Measurements from ENCODE around the gene PIN1.

The PIN1 gene

DNA sequence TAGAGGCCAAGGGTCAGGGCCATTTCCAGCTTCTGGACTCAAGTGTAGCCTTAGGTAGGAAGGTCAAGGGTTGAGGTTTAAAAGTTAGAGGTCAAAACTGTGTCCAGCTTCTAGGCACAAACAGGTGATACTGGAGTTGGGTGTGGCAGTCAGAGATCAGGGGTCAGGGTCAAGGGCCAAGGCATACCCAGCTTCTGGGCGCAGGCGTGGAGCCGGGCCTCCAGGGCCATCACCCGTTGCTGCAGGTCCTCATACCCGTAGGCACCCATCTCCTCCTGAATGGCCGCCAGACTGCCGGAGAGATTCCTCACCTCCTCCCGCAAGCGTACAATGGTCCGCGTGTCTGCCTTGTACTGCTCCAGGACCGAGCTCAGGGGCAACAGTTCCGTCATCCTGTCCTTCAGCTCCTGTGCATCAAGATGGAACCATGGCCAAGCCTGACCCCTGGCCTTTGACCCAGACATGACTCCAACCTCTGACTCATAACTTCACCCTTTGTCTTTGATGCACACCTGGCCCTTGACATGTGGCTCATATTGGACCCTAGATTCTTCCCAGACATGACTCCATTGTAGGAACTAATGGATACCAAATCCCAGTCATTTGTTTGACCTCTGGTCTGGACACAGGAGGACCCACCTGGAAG lies 22.1 kb downstream of the PIN1 start:
- DNase-seq (ENCODE audit: low spot score) = no peak

DNA sequence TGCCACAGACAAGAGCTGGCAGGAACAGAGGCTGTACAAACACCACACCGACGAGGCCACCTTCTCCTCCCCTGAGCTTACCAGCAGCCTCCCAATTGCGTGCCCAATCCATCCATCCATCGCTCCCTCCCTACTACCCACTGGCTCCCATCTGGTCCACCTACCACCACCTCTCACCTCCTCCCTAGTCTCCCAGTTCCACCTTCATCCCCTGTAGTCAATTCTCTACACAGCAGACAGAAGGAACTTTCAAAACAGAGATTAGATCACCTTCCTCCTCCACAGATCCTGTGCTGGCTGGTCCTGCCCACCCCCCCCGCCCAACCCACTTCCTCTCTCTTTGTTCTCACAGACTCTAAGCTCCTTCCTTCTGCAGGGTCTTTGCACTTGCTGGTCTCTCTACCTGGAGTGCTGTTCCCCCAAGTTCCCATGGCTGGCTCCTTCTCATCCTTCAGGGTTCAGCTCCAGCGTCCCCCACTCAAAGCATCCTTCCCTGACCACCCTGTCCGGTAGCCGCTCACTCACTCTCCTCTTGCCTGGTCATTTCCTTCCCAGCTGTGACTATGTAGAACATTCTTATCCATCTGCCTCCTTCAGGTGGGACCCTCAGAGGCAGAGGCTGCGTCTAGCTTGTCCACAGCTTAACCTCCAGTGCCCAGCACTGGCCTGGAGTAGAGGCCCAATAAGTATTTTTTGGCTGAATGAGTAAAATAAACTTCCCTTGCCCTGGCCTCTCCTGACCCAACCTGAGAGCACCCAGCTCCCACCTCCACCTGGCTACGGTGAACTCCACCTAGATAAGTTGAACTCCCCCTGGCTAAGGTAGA lies 23.0 kb downstream of the PIN1 start:
- DNase-seq (ENCODE audit: low spot score) = no peak

DNA sequence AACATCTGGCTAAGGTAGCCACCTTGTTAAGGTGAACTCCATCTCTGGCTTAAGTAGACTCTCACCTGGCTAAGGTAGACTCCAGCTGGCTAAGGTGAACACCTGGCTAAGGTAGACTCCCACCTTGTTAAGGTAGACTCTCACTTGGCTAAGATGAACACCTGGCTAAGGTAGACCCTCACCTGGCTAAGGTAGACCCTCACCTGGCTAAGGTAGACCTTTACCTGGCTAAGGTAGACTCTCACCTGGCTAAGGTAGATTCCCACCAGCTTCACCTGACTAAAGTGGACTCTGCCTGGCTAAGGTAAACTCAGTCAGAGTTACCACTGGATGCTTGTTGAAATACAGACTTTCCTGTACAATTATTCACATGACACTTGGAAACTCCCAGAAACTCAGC lies 23.6 kb downstream of the PIN1 start:
- DNase-seq (ENCODE audit: low spot score) = no peak

- no peak for DNase-seq (ENCODE audit: low spot score)
Measured at GRCh38 chr19:9860407-9860806, 25.3 kb downstream of the PIN1 start.

DNA sequence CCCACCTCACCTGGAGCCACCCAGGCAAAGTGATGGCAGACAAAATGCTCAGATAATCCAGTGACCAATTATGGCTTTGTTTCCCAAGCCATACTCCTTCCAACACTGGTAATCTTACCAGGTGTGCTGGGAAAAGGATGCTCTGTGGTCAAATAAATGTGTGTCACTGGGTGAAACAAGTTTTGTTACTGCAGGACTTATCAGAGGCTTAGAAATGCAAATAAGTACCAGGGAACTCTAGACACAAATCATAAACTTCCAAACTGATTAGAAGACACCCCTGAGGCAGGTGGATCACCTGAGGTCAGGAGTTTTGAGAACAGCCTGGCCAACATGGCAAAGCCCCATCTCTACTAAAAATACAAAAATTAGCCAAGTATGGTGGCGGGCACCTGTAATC lies 26.4 kb downstream of the PIN1 start:
- DNase-seq (ENCODE audit: low spot score) = no peak

GRCh38 chr19:9862938-9863337 lies 27.8 kb downstream of the PIN1 start:
- DNase-seq (ENCODE audit: low spot score) = no peak

DNA sequence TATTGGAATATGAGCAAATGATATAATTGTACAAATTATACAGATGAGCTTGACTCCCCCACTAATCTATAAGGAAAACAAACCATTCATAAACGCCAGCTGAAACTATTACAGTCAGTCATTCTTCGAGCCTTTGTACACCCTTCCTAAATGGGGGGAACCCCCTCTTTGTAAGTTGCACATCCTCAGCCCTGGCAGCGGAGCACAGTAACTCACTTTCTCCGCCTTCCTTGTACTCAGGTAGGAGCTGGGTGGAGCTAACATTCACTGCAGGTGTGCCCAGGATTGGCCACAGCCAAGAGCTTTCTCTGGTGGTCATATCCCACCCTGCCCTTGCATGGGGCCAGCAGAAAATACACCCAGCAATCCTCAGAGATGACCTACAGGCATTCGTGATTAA lies 28.6 kb downstream of the PIN1 start:
- DNase-seq (ENCODE audit: low spot score) = no peak

DNA sequence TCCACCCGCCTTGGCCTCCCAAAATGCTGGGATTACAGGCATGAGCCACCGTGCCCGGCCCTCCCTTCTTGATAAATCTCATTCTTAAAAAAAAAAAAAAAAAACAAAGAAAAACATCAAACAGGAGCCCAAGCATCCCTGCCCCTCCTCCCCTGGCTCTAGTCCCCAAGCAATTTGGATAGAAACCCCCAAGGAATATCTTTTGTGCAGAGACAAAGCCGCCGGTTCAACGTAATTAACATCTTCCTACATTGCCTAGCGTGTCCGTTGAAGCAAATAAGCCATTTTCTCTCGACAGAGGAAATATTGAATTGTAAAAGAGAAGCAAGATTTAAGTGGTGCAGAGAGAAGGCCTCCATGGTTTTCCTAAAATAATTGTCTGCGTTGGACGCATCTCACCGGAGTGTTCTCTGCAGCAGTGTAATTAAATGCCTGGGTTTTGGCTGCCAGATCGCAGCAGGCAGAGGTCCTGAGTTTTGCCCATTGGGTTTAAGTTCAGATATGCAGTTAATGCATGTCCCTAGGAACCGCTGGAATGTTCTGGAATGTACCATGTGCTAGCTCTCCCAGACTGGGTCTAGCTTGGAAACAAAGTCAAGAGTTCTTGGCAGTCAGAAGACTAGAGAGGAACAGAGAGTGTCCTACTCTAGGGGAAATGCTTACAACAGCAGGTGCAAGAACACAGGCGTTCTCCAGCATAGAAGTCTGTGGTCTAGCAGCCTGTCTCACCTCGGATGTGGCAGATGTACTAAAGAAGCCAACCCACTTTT lies 30.8 kb downstream of the PIN1 start:
- no peak for DNase-seq (ENCODE audit: low spot score)

GRCh38 chr19:9868983-9869617 lies 34.0 kb downstream of the PIN1 start:
- no peak for DNase-seq (ENCODE audit: low spot score)

DNA sequence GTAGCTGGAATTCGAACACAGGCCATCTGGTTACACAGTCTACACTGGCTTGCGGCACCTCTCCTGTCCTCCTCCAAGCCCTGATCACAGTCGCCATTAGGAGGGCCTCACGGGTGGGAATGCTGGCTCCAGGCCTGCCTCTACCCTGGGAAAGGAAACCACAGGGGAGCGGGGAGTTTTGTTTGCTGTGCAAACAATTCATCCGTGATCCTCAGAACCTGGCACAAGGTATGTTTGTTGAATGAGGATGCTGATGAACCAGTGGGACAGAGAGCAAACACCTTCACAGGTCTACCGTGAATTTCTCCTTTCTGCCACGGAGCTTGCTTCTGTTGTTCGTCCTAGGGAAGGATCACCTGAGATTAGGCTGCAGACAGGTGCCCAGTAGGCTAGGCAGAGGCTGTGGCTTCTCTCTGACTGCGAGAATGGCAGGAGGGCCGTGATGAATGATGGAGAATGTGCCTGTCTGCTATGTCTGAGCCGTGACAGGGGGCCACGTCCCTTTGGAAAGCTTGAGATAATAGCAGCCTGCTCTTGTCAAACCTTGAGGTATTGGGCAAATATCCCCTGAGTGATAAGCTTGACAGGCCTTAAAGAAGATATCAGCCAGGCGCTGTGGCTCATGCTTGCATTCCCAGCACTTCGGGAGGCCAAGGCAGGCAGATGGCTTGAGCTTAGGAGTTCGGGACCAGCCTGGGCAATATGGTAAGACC lies 36.7 kb downstream of the PIN1 start:
- DNase-seq (ENCODE audit: low spot score) = no peak

- no peak for DNase-seq (ENCODE audit: low spot score)
Measured at GRCh38 chr19:9872618-9873242, 37.6 kb downstream of the PIN1 start.

GRCh38 chr19:9875031-9875627 lies 40.0 kb downstream of the PIN1 start:
- DNase-seq (ENCODE audit: low spot score) = no peak

GRCh38 chr19:9875796-9876195 lies 40.7 kb downstream of the PIN1 start:
- DNase-seq (ENCODE audit: low spot score) = no peak

GRCh38 chr19:9877780-9878510 lies 42.8 kb downstream of the PIN1 start:
- no peak for DNase-seq (ENCODE audit: low spot score)

DNA sequence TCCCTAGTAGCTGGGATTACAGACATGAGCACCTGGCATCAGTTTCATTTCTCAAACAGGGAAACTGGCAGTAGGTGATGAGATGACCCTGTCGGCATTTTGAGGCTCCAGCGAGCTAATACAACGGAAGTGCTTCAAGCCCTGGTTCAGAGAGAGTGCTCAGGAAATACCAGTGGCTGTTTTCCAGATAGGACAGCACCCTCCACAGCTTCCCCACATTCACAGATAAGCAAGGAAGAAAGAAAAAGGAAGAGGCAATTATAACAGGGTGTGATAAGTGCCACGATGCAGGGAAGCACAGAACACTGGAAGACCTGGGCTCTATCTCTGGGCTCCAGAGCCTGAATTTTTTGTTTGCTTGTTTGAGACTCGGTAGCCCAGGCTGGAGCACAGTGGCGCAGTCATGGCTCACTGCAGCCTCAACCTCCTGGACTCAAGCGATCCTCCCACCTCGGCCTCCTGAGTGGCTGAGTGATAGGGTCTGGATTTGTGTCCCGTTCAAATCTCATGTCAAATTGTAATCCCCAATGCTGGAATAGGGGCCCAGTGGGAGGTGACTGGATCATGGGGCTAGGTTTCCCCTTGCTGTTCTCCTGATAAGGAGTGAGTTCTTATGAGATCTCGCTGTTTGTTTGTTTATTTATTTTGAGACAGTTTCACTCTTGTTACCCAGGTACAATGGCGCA lies 43.5 kb downstream of the PIN1 start:
- DNase-seq (ENCODE audit: low spot score) = no peak

DNA sequence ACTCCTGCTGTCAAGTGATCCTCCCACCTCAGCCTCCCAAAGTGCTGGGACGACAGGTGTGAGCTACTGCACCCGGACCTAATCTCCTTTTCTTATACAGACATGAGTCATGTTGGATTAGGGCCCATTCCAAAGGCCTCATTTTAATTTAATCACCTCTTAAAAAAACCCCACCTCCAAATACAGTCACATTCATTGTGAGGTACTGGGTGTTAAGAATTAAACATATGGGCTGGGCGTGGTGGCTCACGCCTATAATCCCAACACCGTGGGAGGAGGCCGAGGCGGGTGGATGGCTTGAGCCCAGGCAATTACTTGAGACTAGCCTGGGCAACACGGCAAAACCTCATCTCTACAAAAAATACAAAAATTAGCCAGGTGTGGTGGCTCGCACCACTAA lies 46.6 kb downstream of the PIN1 start:
- no peak for DNase-seq (ENCODE audit: low spot score)

DNA sequence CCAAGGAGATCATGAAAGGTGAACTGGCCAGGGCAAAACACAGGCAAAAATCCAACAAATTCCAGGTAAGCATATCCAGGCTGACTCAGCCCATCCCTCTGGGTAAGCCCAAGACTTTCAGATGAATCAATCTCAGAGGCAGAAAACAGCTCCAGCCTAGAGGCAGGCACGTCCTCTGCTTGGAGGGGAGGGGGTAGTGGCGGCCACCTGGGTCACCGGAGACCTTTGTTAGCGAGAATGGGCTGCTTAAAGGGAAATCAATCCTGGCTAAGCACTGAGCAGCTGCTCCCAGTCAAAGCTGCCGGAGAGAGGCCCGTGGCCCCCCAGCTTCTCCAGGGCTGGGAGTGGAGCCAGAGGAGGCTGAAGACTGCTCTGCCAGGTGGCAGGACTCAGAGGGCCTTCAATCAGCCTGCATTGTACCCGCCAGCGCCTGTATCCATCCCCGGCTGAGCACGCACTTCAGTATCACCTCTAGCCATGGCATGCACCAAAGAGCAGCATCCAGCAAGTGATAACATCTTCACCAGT lies 48.2 kb downstream of the PIN1 start:
- no peak for DNase-seq (ENCODE audit: low spot score)

- DNase-seq (ENCODE audit: low spot score) = no peak
Measured at GRCh38 chr19:9883764-9884163, 48.6 kb downstream of the PIN1 start.

DNA sequence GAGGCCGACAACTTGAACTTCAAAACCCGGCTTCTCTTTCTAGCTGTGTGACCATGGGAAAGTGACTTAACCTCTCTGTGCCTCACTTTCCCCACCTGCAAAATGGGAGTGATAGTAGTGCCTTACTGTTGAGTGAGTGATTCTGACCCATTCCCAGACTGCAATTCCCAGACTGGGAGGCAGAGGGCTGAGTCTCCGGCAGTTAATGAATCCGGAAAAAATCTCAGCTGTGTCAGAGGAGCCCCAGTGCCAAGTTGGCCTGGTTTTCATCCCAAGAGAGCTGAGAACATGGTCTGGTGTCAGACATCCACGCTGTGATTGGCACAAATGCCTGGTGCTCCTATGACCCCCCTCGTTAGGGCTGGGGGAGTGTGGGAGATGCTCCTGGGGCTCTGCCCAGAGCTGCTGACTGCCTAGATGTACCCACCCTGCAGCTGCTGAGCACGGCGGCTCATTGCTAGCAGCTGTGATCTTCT lies 50.0 kb downstream of the PIN1 start:
- peak; percentile 82 for DNase-seq (ENCODE audit: low spot score)
